Breast epithelium (tissue), 4 donors: Measurements from ENCODE around the gene MCM3AP. TPM values are rescaled to one million over a fixed set of nuclear protein-coding genes. Genes with fewer than 3 reads are reported as not detected.
A peak's percentile ranks its signal among the peaks of the same experiment; 100 is the strongest.

Source experiments
- DNase-seq, 2 donors: peaks; one replicate each; pipeline ENCODE4 v3.0.0-alpha.2; 2019; ENCODE audit warnings: low spot score in 2 of 2
- H3K27ac ChIP-seq, 2 donors: fragments of 200-600 bp; sonication (generic) in 1 of 2; one replicate each; pipeline ENCODE4 v1.5.1; 2016 to 2019; ENCODE audit warnings: mild to moderate bottlenecking in 1 of 2
- H3K27me3 ChIP-seq, 2 donors: fragments of 200-600 bp; sonication (generic) in 1 of 2; one replicate each; pipeline versions ENCODE4 v1.5.1 to v1.6.0; 2017 to 2019; ENCODE audit warnings: control low read depth in 1 of 2, mild to moderate bottlenecking in 1 of 2
- H3K36me3 ChIP-seq: fragments of 200-600 bp; one replicate; pipeline ENCODE4 v1.5.1; 2019
- H3K4me1 ChIP-seq, 2 donors: fragments of 200-600 bp; sonication (generic); one replicate each; pipeline ENCODE4 v1.5.1; 2016 to 2019; ENCODE audit warnings: control low read depth in 1 of 2
- H3K4me3 ChIP-seq, 3 donors: fragments of 200-600 bp; sonication (generic); 1 replicate in 2 of 3; 2 replicates in 1 of 3; pipeline ENCODE4 v1.5.1; 2016 to 2019; ENCODE audit warnings: mild to moderate bottlenecking in 3 of 3, moderate library complexity in 2 of 3
- H3K9me3 ChIP-seq, 2 donors: fragments of 200-600 bp; sonication (generic) in 1 of 2; one replicate each; pipeline ENCODE4 v1.5.1; 2016 to 2019; ENCODE audit warnings: control low read depth in 1 of 2
- CTCF ChIP-seq, 3 donors: fragments of 450-650 bp; IDR thresholded peaks; one replicate each; pipeline ENCODE4 v1.5.1; 2016 to 2017; ENCODE audit warnings: antibody characterized with exemption in 3 of 3, mild to moderate bottlenecking in 3 of 3, moderate library complexity in 3 of 3
- POLR2A ChIP-seq: fragments of 450-650 bp; IDR thresholded peaks from one replicate; pipeline ENCODE4 v1.6.1; 2016; ENCODE audit warnings: antibody characterized with exemption, mild to moderate bottlenecking, moderate library complexity
- POLR2AphosphoS5 ChIP-seq, 3 donors: sonication (generic); formaldehyde crosslinking; IDR thresholded peaks; one replicate each; pipeline ENCODE4 v1.6.1; 2017; ENCODE audit warnings: antibody characterized with exemption in 3 of 3
- intact Hi-C: fragments of 100-400 bp; cut with DNase I; formaldehyde crosslinking; loops from one replicate; pipeline ENCODE4 v1.15.1; 2023; ENCODE audit warnings: low total_unique reads
- total RNA-seq, 3 donors: library from RNA; depleted of rRNA; stranded (reverse); fragments of >200 nt; gene quantifications; one replicate each; pipeline ENCODE4 v1.1.0, GENCODE V29; 2016

MCM3AP gene
- total RNA-seq, 3 donors from 2014 or later: 91.5 to 100.0 (median 99.2) TPM

GRCh38 chr21:46194374-46195334, 90.8 kb downstream of the MCM3AP start:
- Histone ChIP-seq H3K9me3 (no peaks in the 10 kb centered on the region), H3K27ac (no peak overlapping the region), H3K4me1 (peaks cover 2 to 4% of the 10 kb centered on the region in 2 donors), H3K27me3 (no peaks in the 10 kb centered on the region), H3K4me3 (no peak overlapping the region), H3K36me3 (no peaks in the 10 kb centered on the region)
- peak in 1 of 2 donors; percentile 45 for DNase-seq
- TF ChIP-seq POLR2AphosphoS5 (IDR thresholded peaks at IDR 0.05): no peak
- TF ChIP-seq CTCF (IDR thresholded peaks at IDR 0.05): no peak
- no peak for TF ChIP-seq POLR2A
- intact Hi-C loops: no loop called here

- H3K4me1 ChIP-seq: peaks cover 9 to 10% of the 10 kb centered on the region in 2 donors
- no peak overlapping the region for H3K4me3 ChIP-seq
- H3K36me3 ChIP-seq: no peaks in the 10 kb centered on the region
- no peaks in the 10 kb centered on the region for H3K9me3 ChIP-seq
- no peak for DNase-seq
- H3K27me3 ChIP-seq: no peaks in the 10 kb centered on the region
- TF ChIP-seq POLR2AphosphoS5 (IDR thresholded peaks at IDR 0.05) (no peak), CTCF (IDR thresholded peaks at IDR 0.05) (no peak), POLR2A (no peak)
- intact Hi-C loops: no loop called here
- H3K27ac ChIP-seq: no peak overlapping the region
These were observed 91.5 kb downstream of the MCM3AP start for GRCh38 chr21:46193829-46194373.

- Histone ChIP-seq H3K27ac (peak overlapping the region in 1 of 2 donors; percentile 32), H3K27me3 (no peaks in the 10 kb centered on the region), H3K4me3 (no peak overlapping the region), H3K36me3 (no peaks in the 10 kb centered on the region), H3K4me1 (peaks cover 13 to 17% of the 10 kb centered on the region in 2 donors), H3K9me3 (no peaks in the 10 kb centered on the region)
- TF ChIP-seq POLR2AphosphoS5 (IDR thresholded peaks at IDR 0.05) (no peak), CTCF (IDR thresholded peaks at IDR 0.05) (no peak), POLR2A (no peak)
- no peak for DNase-seq
- intact Hi-C loops: no loop called here
These were observed 93.5 kb downstream of the MCM3AP start for GRCh38 chr21:46191686-46192575.

- intact Hi-C loops: no loop called here
- Histone ChIP-seq H3K4me1 (peaks cover 13 to 17% of the 10 kb centered on the region in 2 donors), H3K4me3 (no peak overlapping the region), H3K27me3 (no peaks in the 10 kb centered on the region), H3K36me3 (no peaks in the 10 kb centered on the region), H3K27ac (peak overlapping the region; percentile 87 to 92), H3K9me3 (no peaks in the 10 kb centered on the region)
- TF ChIP-seq POLR2AphosphoS5 (IDR thresholded peaks at IDR 0.05) (no peak), POLR2A (no peak), CTCF (IDR thresholded peaks at IDR 0.05) (no peak)
- DNase-seq: peak; percentile 19 to 48
These were observed 94.1 kb downstream of the MCM3AP start for GRCh38 chr21:46191257-46191685.
